Vagina (tissue), 2 donors: Measurements from ENCODE around the gene ADGRE3. TPM values are rescaled to one million over a fixed set of nuclear protein-coding genes. Genes with fewer than 3 reads are reported as not detected.

Experiments
- DNase-seq, 2 donors: peaks; one replicate each; pipeline ENCODE4 v3.0.0-alpha.2; 2017; ENCODE audit errors: extremely low spot score in 2 of 2
- H3K27ac ChIP-seq: fragments of 200-600 bp; sonication (generic); one replicate; pipeline ENCODE4 v1.5.1; 2019
- H3K27me3 ChIP-seq: fragments of 200-600 bp; sonication (generic); one replicate; pipeline ENCODE4 v1.5.1; 2019
- H3K36me3 ChIP-seq, 2 donors: fragments of 200-600 bp; sonication (generic); one replicate each; pipeline ENCODE4 v1.5.1; 2017 to 2019
- H3K4me1 ChIP-seq: fragments of 200-600 bp; sonication (generic); one replicate; pipeline ENCODE4 v1.5.1; 2019
- H3K4me3 ChIP-seq, 2 donors: fragments of 200-600 bp; sonication (generic); 1 replicate in 1 of 2; 2 replicates in 1 of 2; pipeline ENCODE4 v1.5.1; 2016 to 2019
- H3K9me3 ChIP-seq: fragments of 200-600 bp; sonication (generic); one replicate; pipeline ENCODE4 v1.5.1; 2019
- CTCF ChIP-seq, 3 experiments: fragments of 450-650 bp in 2 of 3; fragments of 200-600 bp in 1 of 3; sonication (generic) in 1 of 3; IDR thresholded peaks; one replicate each; pipeline ENCODE4 v1.5.1; 2017 to 2019; ENCODE audit warnings: antibody characterized with exemption in 3 of 3, mild to moderate bottlenecking in 2 of 3, moderate library complexity in 2 of 3
- POLR2A ChIP-seq, 2 donors: fragments of 450-650 bp; IDR thresholded peaks; one replicate each; pipeline ENCODE4 v1.6.1; 2017; ENCODE audit warnings: antibody characterized with exemption in 2 of 2, mild to moderate bottlenecking in 2 of 2, moderate library complexity in 2 of 2
- POLR2AphosphoS5 ChIP-seq, 2 donors: sonication (generic); formaldehyde crosslinking; IDR thresholded peaks; one replicate each; pipeline ENCODE4 v1.9.0; 2017; ENCODE audit warnings: antibody characterized with exemption in 2 of 2, mild to moderate bottlenecking in 2 of 2, low read depth in 1 of 2; ENCODE audit not compliant: insufficient read depth in 1 of 2
- intact Hi-C: fragments of 100-400 bp; cut with DNase I; formaldehyde crosslinking; loops from one replicate; pipeline ENCODE4 v1.15.1; 2023
- total RNA-seq: library from RNA; depleted of rRNA; stranded (reverse); fragments of >200 nt; gene quantifications from one replicate; pipeline ENCODE4 v1.2.3, GENCODE V29; 2016

Gene ADGRE3
- total RNA-seq, 1 donor from 2014 or later, result not detected

GRCh38 chr19:14673088-14673487, 1.6 kb downstream of the ADGRE3 start:
- Histone ChIP-seq H3K36me3 (no peaks in the 10 kb centered on the region), H3K4me3 (no peak overlapping the region), H3K27me3 (no peaks in the 10 kb centered on the region), H3K4me1 (no peaks in the 10 kb centered on the region), H3K27ac (no peak overlapping the region), H3K9me3 (no peaks in the 10 kb centered on the region)
- TF ChIP-seq POLR2A (IDR thresholded peaks at IDR 0.05) (no peak), CTCF (IDR thresholded peaks at IDR 0.05) (no peak), POLR2AphosphoS5 (IDR thresholded peaks at IDR 0.05; ENCODE audit: insufficient read depth in 1 of 2, low read depth in 1 of 2) (no peak)
- no peak for DNase-seq
- intact Hi-C loops, result no loop called here

GRCh38 chr19:14672188-14672872, 2.3 kb downstream of the ADGRE3 start:
- Histone ChIP-seq H3K36me3 (no peaks in the 10 kb centered on the region), H3K27me3 (no peaks in the 10 kb centered on the region)
- intact Hi-C loops, result no loop called here

GRCh38 chr19:14670408-14670807, 4.2 kb downstream of the ADGRE3 start:
- TF ChIP-seq CTCF (IDR thresholded peaks at IDR 0.05), result no peak
- no peak for TF ChIP-seq POLR2A (IDR thresholded peaks at IDR 0.05)
- TF ChIP-seq POLR2AphosphoS5 (IDR thresholded peaks at IDR 0.05; ENCODE audit: insufficient read depth in 1 of 2, low read depth in 1 of 2), result no peak
- no peak for DNase-seq

More at GRCh38 chr19:14672188-14672872, 2.3 kb downstream of the ADGRE3 start:
- Histone ChIP-seq H3K9me3 (no peaks in the 10 kb centered on the region), H3K4me1 (no peaks in the 10 kb centered on the region), H3K27ac (no peak overlapping the region), H3K4me3 (no peak overlapping the region)
- TF ChIP-seq CTCF (IDR thresholded peaks at IDR 0.05), result no peak
- no peak for TF ChIP-seq POLR2AphosphoS5 (IDR thresholded peaks at IDR 0.05; ENCODE audit: insufficient read depth in 1 of 2, low read depth in 1 of 2)
- TF ChIP-seq POLR2A (IDR thresholded peaks at IDR 0.05), result no peak
- DNase-seq, result no peak

GRCh38 chr19:14669940-14670339, 4.7 kb downstream of the ADGRE3 start:
- intact Hi-C loops, result no loop called here
- DNase-seq, result no peak
- Histone ChIP-seq H3K27me3 (no peaks in the 10 kb centered on the region), H3K4me1 (no peaks in the 10 kb centered on the region), H3K9me3 (no peaks in the 10 kb centered on the region), H3K4me3 (no peak overlapping the region), H3K36me3 (no peaks in the 10 kb centered on the region), H3K27ac (no peak overlapping the region)
- TF ChIP-seq CTCF (IDR thresholded peaks at IDR 0.05), result no peak
- TF ChIP-seq POLR2A (IDR thresholded peaks at IDR 0.05), result no peak
- no peak for TF ChIP-seq POLR2AphosphoS5 (IDR thresholded peaks at IDR 0.05; ENCODE audit: insufficient read depth in 1 of 2, low read depth in 1 of 2)

More at GRCh38 chr19:14670408-14670807, 4.2 kb downstream of the ADGRE3 start:
- Histone ChIP-seq H3K4me3 (no peak overlapping the region), H3K36me3 (no peaks in the 10 kb centered on the region), H3K9me3 (no peaks in the 10 kb centered on the region), H3K27me3 (no peaks in the 10 kb centered on the region), H3K4me1 (no peaks in the 10 kb centered on the region), H3K27ac (no peak overlapping the region)
- intact Hi-C loops, result no loop called here

GRCh38 chr19:14661372-14661924, 13.2 kb downstream of the ADGRE3 start:
- Histone ChIP-seq H3K9me3 (no peaks in the 10 kb centered on the region), H3K4me3 (no peak overlapping the region), H3K36me3 (no peaks in the 10 kb centered on the region), H3K27ac (no peak overlapping the region), H3K27me3 (no peaks in the 10 kb centered on the region), H3K4me1 (no peaks in the 10 kb centered on the region)
- DNase-seq, result no peak
- intact Hi-C loops, result no loop called here
- no peak for TF ChIP-seq POLR2A (IDR thresholded peaks at IDR 0.05)
- TF ChIP-seq CTCF (IDR thresholded peaks at IDR 0.05), result no peak
- TF ChIP-seq POLR2AphosphoS5 (IDR thresholded peaks at IDR 0.05; ENCODE audit: insufficient read depth in 1 of 2, low read depth in 1 of 2), result no peak
